BE2C (cell line): ENCODE data around the gene ZAP70.

Experiments
- DNase-seq: peaks from one replicate; pipeline ENCODE4 v3.0.0-alpha.2; 2020
- H3K27me3 ChIP-seq: fragments of 250-450 bp; sonication (Bioruptor Pico); 2 replicates; pipeline ENCODE4 v1.5.1; 2020; ENCODE audit warnings: mild to moderate bottlenecking
- H3K36me3 ChIP-seq: fragments of 250-450 bp; sonication (Bioruptor Pico); 2 replicates; pipeline ENCODE4 v1.5.1; 2020; ENCODE audit warnings: mild to moderate bottlenecking
- H3K4me1 ChIP-seq: fragments of 250-450 bp; sonication (Bioruptor Pico); 2 replicates; pipeline ENCODE4 v1.5.1; 2020
- H3K4me3 ChIP-seq: 2 replicates; pipeline ENCODE4 v1.5.1; 2011; ENCODE audit warnings: low read depth, low read length
- H3K9me3 ChIP-seq: fragments of 250-450 bp; sonication (Bioruptor Pico); 2 replicates; pipeline ENCODE4 v1.5.1; 2020
- CTCF ChIP-seq: IDR thresholded peaks from 2 replicates; pipeline ENCODE4 v1.5.1; 2012; ENCODE audit warnings: mild to moderate bottlenecking, low read depth, low read length

The ZAP70 gene

DNA sequence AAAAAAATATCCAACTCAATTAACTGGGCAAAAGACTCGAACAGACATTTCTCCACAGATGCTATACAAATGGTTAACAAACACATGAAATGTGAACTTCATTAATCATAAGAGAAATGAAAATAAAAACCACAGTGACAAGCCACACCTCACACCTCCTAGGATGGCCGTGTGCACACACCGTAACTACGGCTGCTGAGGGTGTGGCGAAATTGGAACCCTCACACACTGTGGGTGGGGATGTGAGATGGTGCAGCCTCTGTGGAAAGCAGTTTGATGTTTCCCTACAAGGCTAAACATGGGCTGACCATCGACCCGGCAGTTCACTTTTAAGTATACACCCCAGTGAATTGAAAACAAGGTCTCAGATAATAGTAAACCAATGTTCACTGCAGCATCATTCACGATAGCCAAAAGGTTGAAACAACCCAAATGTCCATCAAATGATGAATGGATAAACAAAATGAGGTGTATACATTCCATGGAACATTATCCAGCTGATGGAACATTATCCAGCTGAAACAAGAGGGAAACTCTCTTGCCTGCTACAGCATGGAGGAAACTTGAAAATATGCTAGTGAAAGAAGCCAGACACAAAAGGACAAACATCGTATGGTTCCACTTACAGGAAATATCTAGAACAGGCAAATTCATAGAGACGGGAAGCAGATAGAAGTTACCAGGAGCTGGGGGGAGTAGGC, 32.2 kb downstream of the ZAP70 start:
- H3K36me3 ChIP-seq = no peaks in the 10 kb centered on the region
- no peak for DNase-seq
- H3K4me3 ChIP-seq = no peak overlapping the region
- H3K4me1 ChIP-seq = no peaks in the 10 kb centered on the region
- H3K9me3 ChIP-seq = no peaks in the 10 kb centered on the region
- TF ChIP-seq CTCF = no peak
- no peaks in the 10 kb centered on the region for H3K27me3 ChIP-seq

DNA sequence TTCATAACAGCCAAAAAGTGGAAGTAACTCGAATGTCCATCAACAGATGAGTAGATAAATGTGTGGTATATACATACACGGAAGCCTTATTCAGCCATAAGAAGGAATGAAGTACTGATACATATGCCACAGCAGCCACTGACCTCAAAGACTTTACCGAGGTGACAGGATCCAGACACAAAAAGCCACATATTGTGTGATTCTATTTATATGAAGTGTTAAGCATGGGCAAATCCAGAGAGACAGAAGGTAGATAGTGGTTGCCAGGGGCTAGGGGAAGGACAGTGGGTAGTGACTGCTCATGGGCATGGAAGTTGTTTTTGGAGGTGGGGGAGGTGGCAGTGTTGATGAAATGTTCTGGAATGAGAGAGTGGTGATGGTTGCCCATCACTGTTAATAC, 33.9 kb downstream of the ZAP70 start:
- H3K4me3 ChIP-seq = no peak overlapping the region
- no peaks in the 10 kb centered on the region for H3K27me3 ChIP-seq
- no peaks in the 10 kb centered on the region for H3K9me3 ChIP-seq
- TF ChIP-seq CTCF = no peak
- H3K36me3 ChIP-seq = no peaks in the 10 kb centered on the region
- H3K4me1 ChIP-seq = no peaks in the 10 kb centered on the region
- DNase-seq = no peak

DNA sequence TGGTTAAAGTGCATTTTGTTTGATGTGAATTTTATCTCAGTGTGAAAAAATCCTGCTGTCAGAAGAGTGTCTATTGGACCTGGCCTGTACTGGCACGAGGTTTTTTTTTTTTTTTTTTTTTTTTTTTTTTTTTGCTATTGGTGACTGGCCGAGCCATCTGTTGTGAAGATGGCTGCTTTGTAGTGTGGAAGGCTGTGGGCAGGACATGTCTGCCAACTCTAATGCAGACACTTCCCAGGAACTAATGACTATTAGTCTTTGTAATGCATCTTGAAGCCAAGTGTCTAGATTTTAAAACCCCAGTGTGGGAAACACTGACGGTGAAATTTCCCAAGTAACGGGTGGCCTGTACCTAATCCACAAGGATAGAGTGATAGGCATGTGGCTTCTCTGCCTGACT, 34.3 kb downstream of the ZAP70 start:
- no peaks in the 10 kb centered on the region for H3K27me3 ChIP-seq
- no peaks in the 10 kb centered on the region for H3K36me3 ChIP-seq
- no peaks in the 10 kb centered on the region for H3K4me1 ChIP-seq
- DNase-seq = no peak
- no peak for TF ChIP-seq CTCF
- H3K9me3 ChIP-seq = no peaks in the 10 kb centered on the region
- H3K4me3 ChIP-seq = no peak overlapping the region

DNA sequence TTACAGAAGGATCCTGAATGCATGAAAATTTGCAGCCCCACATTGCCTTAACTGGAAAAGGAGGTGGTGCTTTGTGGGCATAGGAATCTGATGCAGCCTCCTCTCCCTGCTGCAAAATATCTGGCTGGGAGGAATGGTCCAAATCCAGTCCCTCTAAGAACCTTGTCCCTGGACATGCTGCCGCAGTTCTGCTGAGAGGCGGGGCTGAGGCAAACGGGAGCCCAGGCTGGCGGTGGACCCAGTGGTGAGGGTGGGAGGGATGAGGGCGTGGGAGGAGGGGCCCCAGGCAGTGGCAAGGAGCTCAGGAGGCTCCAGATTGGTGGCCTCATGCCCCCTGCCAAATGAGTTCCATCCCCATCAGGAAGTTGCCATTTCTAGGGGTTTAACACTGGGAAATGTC, 36.2 kb downstream of the ZAP70 start:
- no peaks in the 10 kb centered on the region for H3K36me3 ChIP-seq
- H3K4me3 ChIP-seq = no peak overlapping the region
- H3K4me1 ChIP-seq = no peaks in the 10 kb centered on the region
- TF ChIP-seq CTCF = no peak
- no peaks in the 10 kb centered on the region for H3K27me3 ChIP-seq
- no peaks in the 10 kb centered on the region for H3K9me3 ChIP-seq
- no peak for DNase-seq

GRCh38 chr2:97750017-97750416, 36.6 kb downstream of the ZAP70 start:
- no peak for TF ChIP-seq CTCF
- no peaks in the 10 kb centered on the region for H3K36me3 ChIP-seq
- DNase-seq = no peak

GRCh38 chr2:97751752-97752151, 38.4 kb downstream of the ZAP70 start:
- Histone ChIP-seq H3K4me1 (no peaks in the 10 kb centered on the region), H3K36me3 (no peaks in the 10 kb centered on the region), H3K27me3 (no peaks in the 10 kb centered on the region), H3K4me3 (no peak overlapping the region), H3K9me3 (no peaks in the 10 kb centered on the region)
- no peak for DNase-seq
- no peak for TF ChIP-seq CTCF

More at GRCh38 chr2:97750017-97750416, 36.6 kb downstream of the ZAP70 start:
- Histone ChIP-seq H3K4me3 (no peak overlapping the region), H3K27me3 (no peaks in the 10 kb centered on the region), H3K4me1 (no peaks in the 10 kb centered on the region), H3K9me3 (no peaks in the 10 kb centered on the region)
